ENCODE results near the gene TBC1D7.

Gene TBC1D7

GRCh38 chr6:13272131-13273046 is 55.9 kb downstream of the TBC1D7 start:
- DNase-seq (ENCODE audit: low read depth), result no peak

GRCh38 chr6:13268913-13269518 is 59.3 kb downstream of the TBC1D7 start:
- peak; percentile 78 for DNase-seq (ENCODE audit: low read depth)

- no peak for DNase-seq (ENCODE audit: low read depth)
These were observed 61.1 kb downstream of the TBC1D7 start for GRCh38 chr6:13267142-13267651.

GRCh38 chr6:13263669-13264068 is 64.7 kb downstream of the TBC1D7 start:
- no peak for DNase-seq (ENCODE audit: low read depth)

GRCh38 chr6:13262302-13263230 is 65.8 kb downstream of the TBC1D7 start:
- no peak for DNase-seq (ENCODE audit: low read depth)

- no peak for DNase-seq (ENCODE audit: low read depth)
These were observed 66.8 kb downstream of the TBC1D7 start for GRCh38 chr6:13261464-13261994.

GRCh38 chr6:13260831-13261230 is 67.5 kb downstream of the TBC1D7 start:
- DNase-seq (ENCODE audit: low read depth), result no peak

- no peak for DNase-seq (ENCODE audit: low read depth)
These were observed 68.2 kb downstream of the TBC1D7 start for GRCh38 chr6:13260101-13260598.

GRCh38 chr6:13259393-13259792 is 68.9 kb downstream of the TBC1D7 start:
- DNase-seq (ENCODE audit: low read depth), result no peak

- DNase-seq (ENCODE audit: low read depth), result no peak
These were observed 71.9 kb downstream of the TBC1D7 start for GRCh38 chr6:13256266-13257001.
